HUES64 (cell line): ENCODE results near the gene CDH4.

ENCODE experiments used
- H3K27ac ChIP-seq: 2 replicates; pipeline ENCODE4 v1.7.0; 2013; ENCODE audit warnings: low read depth, low read length, inconsistent platforms
- H3K27me3 ChIP-seq: 2 replicates; pipeline ENCODE4 v1.6.1; 2013; ENCODE audit warnings: mild to moderate bottlenecking, low read length; ENCODE audit not compliant: insufficient read depth
- H3K36me3 ChIP-seq: 2 replicates; pipeline ENCODE4 v1.6.1; 2013; ENCODE audit warnings: mild to moderate bottlenecking, low read length; ENCODE audit not compliant: insufficient read depth
- H3K4me1 ChIP-seq: 2 replicates; pipeline ENCODE4 v1.6.1; 2013; ENCODE audit warnings: mild to moderate bottlenecking, low read length, moderate library complexity; ENCODE audit not compliant: insufficient read depth
- H3K4me3 ChIP-seq: 2 replicates; pipeline ENCODE4 v1.5.1; 2013; ENCODE audit warnings: mild to moderate bottlenecking, low read length, moderate library complexity
- H3K9ac ChIP-seq: 2 replicates; pipeline ENCODE4 v1.6.1; 2013; ENCODE audit warnings: mild to moderate bottlenecking, low read depth, low read length
- H3K9me3 ChIP-seq: 2 replicates; pipeline ENCODE4 v1.6.1; 2013; ENCODE audit warnings: low read depth, low read length; ENCODE audit not compliant: insufficient read depth
- WGBS: fragments of 150-250, 120-280 bp; methylation state at CpG from one replicate; pipeline ENCODE4 v1.1.7; 2013; ENCODE audit warnings: missing lambda C conversion rate; 5-methylcytosine and 5-hydroxymethylcytosine counted together

The CDH4 gene

GRCh38 chr20:61303217-61303616 lies 51.2 kb downstream of the CDH4 start:
- Histone ChIP-seq H3K27ac (no peak overlapping the region), H3K9me3 (no peaks in the 10 kb centered on the region), H3K36me3 (no peaks in the 10 kb centered on the region), H3K27me3 (no peaks in the 10 kb centered on the region), H3K4me3 (no peak overlapping the region), H3K9ac (no peak overlapping the region), H3K4me1 (peaks cover 14% of the 10 kb centered on the region)
- 95% methylated on average over 8 of the region's 8 CpGs for WGBS

GRCh38 chr20:61303675-61304074 lies 51.6 kb downstream of the CDH4 start:
- WGBS: 93% methylated on average over 12 of the region's 12 CpGs
- Histone ChIP-seq H3K27me3 (no peaks in the 10 kb centered on the region), H3K36me3 (no peaks in the 10 kb centered on the region), H3K4me3 (no peak overlapping the region), H3K27ac (no peak overlapping the region), H3K4me1 (peaks cover 14% of the 10 kb centered on the region), H3K9me3 (no peaks in the 10 kb centered on the region), H3K9ac (no peak overlapping the region)

DNA sequence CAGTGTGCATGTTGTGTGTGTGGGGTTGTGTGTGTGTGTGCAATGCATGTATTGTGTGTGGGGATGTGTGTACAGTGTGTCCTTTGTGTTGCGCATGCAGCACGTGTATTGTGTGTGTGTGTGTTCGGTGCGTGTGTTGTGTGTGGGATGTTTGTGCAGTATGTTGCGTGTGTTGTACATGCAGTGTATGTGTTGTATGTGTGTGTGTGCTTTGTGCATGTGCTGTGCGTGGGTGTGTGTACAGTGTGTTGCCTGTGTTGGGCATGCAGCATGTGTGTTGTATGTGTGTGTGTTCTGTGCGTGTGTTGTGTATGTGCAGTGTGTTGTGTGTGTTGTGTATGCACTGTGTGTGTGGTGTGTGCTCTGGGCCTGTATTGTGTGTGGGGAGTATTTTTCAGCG lies 52.7 kb downstream of the CDH4 start:
- H3K4me3 ChIP-seq: no peak overlapping the region
- no peak overlapping the region for H3K27ac ChIP-seq
- 96% methylated on average over 8 of the region's 8 CpGs for WGBS
- no peaks in the 10 kb centered on the region for H3K9me3 ChIP-seq
- H3K36me3 ChIP-seq: no peaks in the 10 kb centered on the region
- no peak overlapping the region for H3K9ac ChIP-seq
- H3K4me1 ChIP-seq: peaks cover 14% of the 10 kb centered on the region
- H3K27me3 ChIP-seq: no peaks in the 10 kb centered on the region

GRCh38 chr20:61306937-61307475 lies 54.9 kb downstream of the CDH4 start:
- H3K27ac ChIP-seq: peak overlapping the region; percentile 23; the same call in 1 of the 2 replicates
- no peak overlapping the region for H3K9ac ChIP-seq
- WGBS: 69% methylated on average over 10 of the region's 10 CpGs
- no peaks in the 10 kb centered on the region for H3K36me3 ChIP-seq
- H3K9me3 ChIP-seq: no peaks in the 10 kb centered on the region
- H3K4me3 ChIP-seq: no peak overlapping the region
- peaks cover 14% of the 10 kb centered on the region for H3K4me1 ChIP-seq
- H3K27me3 ChIP-seq: no peaks in the 10 kb centered on the region

GRCh38 chr20:61307686-61308476 lies 55.8 kb downstream of the CDH4 start:
- Histone ChIP-seq H3K9me3 (no peaks in the 10 kb centered on the region), H3K27ac (no peak overlapping the region), H3K4me3 (no peak overlapping the region), H3K9ac (no peak overlapping the region), H3K36me3 (no peaks in the 10 kb centered on the region), H3K27me3 (no peaks in the 10 kb centered on the region), H3K4me1 (peaks cover 14% of the 10 kb centered on the region)
- 86% methylated on average over 15 of the region's 15 CpGs for WGBS

GRCh38 chr20:61308477-61308774 lies 56.4 kb downstream of the CDH4 start:
- no peak overlapping the region for H3K9ac ChIP-seq
- H3K27me3 ChIP-seq: no peaks in the 10 kb centered on the region
- WGBS: 75% methylated on average over 2 of the region's 2 CpGs
- H3K4me1 ChIP-seq: peaks cover 14% of the 10 kb centered on the region
- H3K9me3 ChIP-seq: no peaks in the 10 kb centered on the region
- H3K27ac ChIP-seq: no peak overlapping the region
- no peaks in the 10 kb centered on the region for H3K36me3 ChIP-seq
- H3K4me3 ChIP-seq: no peak overlapping the region

DNA sequence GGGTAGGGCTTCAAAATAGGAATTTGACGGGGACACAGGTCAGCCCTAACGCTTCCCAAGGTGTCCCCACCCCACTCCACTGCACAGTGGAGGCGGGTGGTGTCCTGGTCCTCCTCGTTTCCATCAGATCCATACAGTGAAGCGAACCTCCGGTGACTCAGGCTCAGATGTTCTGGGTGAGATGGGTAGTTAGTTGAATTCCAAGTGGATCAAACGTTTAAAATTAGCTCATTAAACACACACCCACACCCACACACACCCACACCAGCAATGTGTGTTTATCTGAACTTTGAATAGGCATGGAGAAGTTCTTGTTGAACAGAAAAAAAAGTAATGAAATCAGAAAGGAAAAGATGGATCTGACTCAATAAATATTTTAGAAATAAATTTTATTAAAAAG lies 58.9 kb downstream of the CDH4 start:
- no peaks in the 10 kb centered on the region for H3K36me3 ChIP-seq
- no peak overlapping the region for H3K9ac ChIP-seq
- whole genome bisulfite sequencing: 98% methylated on average over 4 of the region's 7 CpGs
- H3K27me3 ChIP-seq: no peaks in the 10 kb centered on the region
- H3K4me3 ChIP-seq: no peak overlapping the region
- H3K27ac ChIP-seq: no peak overlapping the region
- peaks cover 14% of the 10 kb centered on the region for H3K4me1 ChIP-seq
- no peaks in the 10 kb centered on the region for H3K9me3 ChIP-seq

DNA sequence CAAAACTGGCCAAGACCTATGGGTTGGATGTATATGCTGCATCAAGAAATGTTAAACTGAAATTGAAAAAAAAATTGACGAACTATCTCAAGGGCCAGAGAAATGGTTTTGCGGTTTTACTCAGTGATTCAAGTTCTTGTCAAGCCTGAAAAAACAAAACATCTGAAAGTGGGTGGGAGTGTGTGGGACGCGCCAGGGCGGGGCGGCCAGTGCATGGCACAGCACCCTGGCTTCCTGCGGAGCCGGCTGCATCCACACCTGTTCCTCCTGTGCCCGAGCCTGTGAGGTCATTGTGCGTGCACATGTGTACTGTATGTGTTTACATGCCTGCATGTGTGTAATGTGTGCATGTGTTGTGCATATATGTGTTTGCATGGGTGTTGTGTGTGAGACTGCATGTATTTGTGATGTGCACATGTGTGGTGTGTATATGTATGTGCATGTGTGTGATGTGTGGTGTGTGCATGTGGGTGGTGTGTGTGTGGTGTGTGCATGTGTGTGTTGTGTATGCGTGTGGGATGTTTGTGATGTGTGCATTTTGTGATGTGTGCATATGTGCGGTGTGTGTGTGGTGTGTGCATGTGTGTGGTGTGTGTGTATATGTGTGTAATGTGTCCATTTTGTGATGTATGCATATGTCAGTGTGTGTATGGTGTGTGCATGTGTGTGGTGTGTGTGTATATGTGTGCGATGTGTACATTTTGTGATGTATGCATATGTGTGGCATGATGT lies 59.8 kb downstream of the CDH4 start:
- Histone ChIP-seq H3K4me3 (no peak overlapping the region), H3K9ac (no peak overlapping the region), H3K27ac (no peak overlapping the region), H3K27me3 (no peaks in the 10 kb centered on the region), H3K4me1 (peaks cover 11% of the 10 kb centered on the region), H3K36me3 (no peaks in the 10 kb centered on the region), H3K9me3 (no peaks in the 10 kb centered on the region)
- 97% methylated on average over 13 of the region's 13 CpGs for WGBS

GRCh38 chr20:61312925-61313324 lies 60.9 kb downstream of the CDH4 start:
- Histone ChIP-seq H3K36me3 (no peaks in the 10 kb centered on the region), H3K9me3 (no peaks in the 10 kb centered on the region), H3K9ac (no peak overlapping the region), H3K4me1 (no peaks in the 10 kb centered on the region; the same call in 1 of the 2 replicates), H3K27me3 (no peaks in the 10 kb centered on the region), H3K4me3 (no peak overlapping the region), H3K27ac (no peak overlapping the region)
- WGBS: 88% methylated on average over 13 of the region's 13 CpGs

- H3K9me3 ChIP-seq: no peaks in the 10 kb centered on the region
- H3K36me3 ChIP-seq: no peaks in the 10 kb centered on the region
- no peaks in the 10 kb centered on the region for H3K4me1 ChIP-seq
- H3K27ac ChIP-seq: no peak overlapping the region
- H3K4me3 ChIP-seq: no peak overlapping the region
- WGBS: 96% methylated on average over 11 of the region's 11 CpGs
- no peaks in the 10 kb centered on the region for H3K27me3 ChIP-seq
- H3K9ac ChIP-seq: no peak overlapping the region
Measured at GRCh38 chr20:61313396-61313795, 61.3 kb downstream of the CDH4 start.

GRCh38 chr20:61314326-61315010 lies 62.4 kb downstream of the CDH4 start:
- Histone ChIP-seq H3K9me3 (no peaks in the 10 kb centered on the region), H3K27me3 (no peaks in the 10 kb centered on the region), H3K36me3 (no peaks in the 10 kb centered on the region), H3K4me1 (no peaks in the 10 kb centered on the region), H3K4me3 (no peak overlapping the region), H3K9ac (no peak overlapping the region), H3K27ac (no peak overlapping the region)
- WGBS: 95% methylated on average over 17 of the region's 17 CpGs
